Measurements from ENCODE around the gene FKBP6.

The FKBP6 gene

DNA sequence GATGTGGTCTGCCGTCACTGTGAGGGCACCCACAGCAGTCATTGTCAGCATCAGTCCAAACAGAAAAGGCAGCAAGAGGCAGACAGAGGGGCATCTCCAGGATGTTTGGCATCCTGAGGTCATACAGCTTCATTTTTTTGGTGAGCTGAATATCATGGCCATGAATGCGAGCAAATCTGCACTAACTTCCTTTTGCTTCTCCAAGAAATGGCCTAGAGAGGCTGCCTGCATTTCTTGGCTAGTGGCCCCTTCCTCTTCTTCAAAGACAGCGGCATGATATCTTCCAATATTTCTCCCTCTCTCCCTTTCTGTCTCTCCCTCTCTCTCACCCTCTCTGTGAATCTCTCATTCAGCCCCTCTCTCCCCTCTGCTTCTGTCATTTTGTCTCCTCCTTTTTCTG is 24.8 kb downstream of the FKBP6 start:
- no peaks in the 10 kb centered on the region for H3K27me3 ChIP-seq (ENCODE audit: insufficient read depth, insufficient read length)
- no peak for TF ChIP-seq YY1 (IDR thresholded peaks at IDR 0.05; ENCODE audit: insufficient read depth, insufficient read length)
- no peak for TF ChIP-seq SUZ12 (IDR thresholded peaks at IDR 0.05; ENCODE audit: extremely low read depth, insufficient read depth, insufficient read length)
- TF ChIP-seq ZNF274 (IDR thresholded peaks at IDR 0.05; ENCODE audit: low read depth, low read length) = no peak
- H3K4me3 ChIP-seq (ENCODE audit: insufficient read length, low read depth) = no peak overlapping the region
- H3K9me3 ChIP-seq (ENCODE audit: insufficient read depth, low read length) = no peaks in the 10 kb centered on the region
- H3K9ac ChIP-seq (ENCODE audit: insufficient read length, low read depth) = no peak overlapping the region
- H3K36me3 ChIP-seq (ENCODE audit: insufficient read depth, insufficient read length, low read length) = no peaks in the 10 kb centered on the region
- no peak for DNase-seq (ENCODE audit: low read depth, low spot score)
- H3K4me1 ChIP-seq (ENCODE audit: insufficient read depth, insufficient read length) = peaks cover 13% of the 10 kb centered on the region

DNA sequence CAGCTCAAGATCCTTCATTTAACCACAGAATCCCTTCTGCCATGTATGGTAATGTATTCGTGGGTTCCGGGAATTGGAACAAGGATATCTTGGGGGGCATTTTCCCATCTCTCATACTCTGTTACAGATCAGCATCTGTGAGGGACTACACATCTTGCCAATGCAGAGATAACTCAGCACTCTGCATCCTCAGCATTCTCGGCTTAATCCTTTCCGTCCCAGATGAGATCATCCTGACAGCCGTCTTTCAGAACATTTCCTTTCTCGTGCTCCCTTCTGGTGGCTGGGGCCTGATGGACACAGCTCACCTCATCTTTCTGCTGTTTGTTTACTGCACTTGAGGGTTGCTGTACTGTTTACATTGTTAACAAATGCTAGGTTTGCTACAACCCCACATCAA is 25.3 kb downstream of the FKBP6 start:
- DNase-seq (ENCODE audit: low read depth, low spot score) = peak; percentile 32
- H3K36me3 ChIP-seq (ENCODE audit: insufficient read depth, insufficient read length, low read length) = no peaks in the 10 kb centered on the region
- H3K4me1 ChIP-seq (ENCODE audit: insufficient read depth, insufficient read length) = peaks cover 15% of the 10 kb centered on the region
- no peaks in the 10 kb centered on the region for H3K27me3 ChIP-seq (ENCODE audit: insufficient read depth, insufficient read length)
- TF ChIP-seq YY1 (IDR thresholded peaks at IDR 0.05; ENCODE audit: insufficient read depth, insufficient read length) (no peak), SUZ12 (IDR thresholded peaks at IDR 0.05; ENCODE audit: extremely low read depth, insufficient read depth, insufficient read length) (no peak), ZNF274 (IDR thresholded peaks at IDR 0.05; ENCODE audit: low read depth, low read length) (no peak)
- no peak overlapping the region for H3K4me3 ChIP-seq (ENCODE audit: insufficient read length, low read depth)
- no peak overlapping the region for H3K9ac ChIP-seq (ENCODE audit: insufficient read length, low read depth)
- H3K9me3 ChIP-seq (ENCODE audit: insufficient read depth, low read length) = no peaks in the 10 kb centered on the region

DNA sequence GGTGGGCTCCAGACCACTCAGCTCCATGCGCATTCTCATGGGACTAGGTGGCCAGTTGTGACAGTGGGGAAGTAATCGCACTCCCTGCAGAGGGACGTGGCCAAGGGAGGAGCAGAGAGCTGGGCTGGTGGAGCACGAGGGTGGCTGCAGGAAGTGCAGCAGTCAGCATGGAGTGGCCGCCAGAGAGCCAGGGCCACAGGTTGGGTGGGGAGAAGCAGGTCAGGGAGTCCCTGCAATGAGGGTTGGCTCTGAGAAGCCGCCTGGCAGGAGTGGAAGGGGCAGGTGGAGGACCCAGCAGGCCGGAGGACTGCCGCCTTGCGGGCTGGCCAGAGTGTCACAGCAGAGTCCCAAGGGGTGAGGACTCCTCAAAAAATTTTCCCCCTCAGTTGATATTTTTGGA is 26.2 kb downstream of the FKBP6 start:
- no peaks in the 10 kb centered on the region for H3K27me3 ChIP-seq (ENCODE audit: insufficient read depth, insufficient read length)
- no peak for TF ChIP-seq YY1 (IDR thresholded peaks at IDR 0.05; ENCODE audit: insufficient read depth, insufficient read length)
- no peak for TF ChIP-seq ZNF274 (IDR thresholded peaks at IDR 0.05; ENCODE audit: low read depth, low read length)
- no peak for TF ChIP-seq SUZ12 (IDR thresholded peaks at IDR 0.05; ENCODE audit: extremely low read depth, insufficient read depth, insufficient read length)

DNA sequence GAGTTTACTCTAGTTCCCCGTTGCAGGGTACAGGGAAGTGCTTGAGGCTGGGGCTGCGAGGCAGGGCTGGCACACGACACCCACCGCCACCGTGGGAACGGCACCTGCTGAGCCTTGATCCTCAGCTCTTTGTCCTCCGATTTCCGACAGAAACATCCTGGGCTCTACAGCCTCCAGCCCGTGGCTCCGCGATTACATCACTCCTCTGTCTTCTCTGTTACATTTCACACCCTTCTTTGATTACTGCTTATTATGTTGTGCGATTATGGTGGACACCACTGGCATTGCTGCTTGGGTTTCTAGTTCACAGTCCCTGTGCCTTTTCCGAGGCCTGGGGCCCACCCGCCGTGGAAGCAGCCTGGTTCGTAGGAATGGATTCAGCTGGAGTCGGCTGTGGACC is 26.9 kb downstream of the FKBP6 start:
- Histone ChIP-seq H3K36me3 (ENCODE audit: insufficient read depth, insufficient read length, low read length) (no peaks in the 10 kb centered on the region), H3K27me3 (ENCODE audit: insufficient read depth, insufficient read length) (no peaks in the 10 kb centered on the region), H3K9ac (ENCODE audit: insufficient read length, low read depth) (no peak overlapping the region), H3K4me1 (ENCODE audit: insufficient read depth, insufficient read length) (peaks cover 16% of the 10 kb centered on the region), H3K4me3 (ENCODE audit: insufficient read length, low read depth) (no peak overlapping the region), H3K9me3 (ENCODE audit: insufficient read depth, low read length) (no peaks in the 10 kb centered on the region)
- no peak for DNase-seq (ENCODE audit: low read depth, low spot score)
- TF ChIP-seq SUZ12 (IDR thresholded peaks at IDR 0.05; ENCODE audit: extremely low read depth, insufficient read depth, insufficient read length) (no peak), ZNF274 (IDR thresholded peaks at IDR 0.05; ENCODE audit: low read depth, low read length) (no peak)

More for the DNA sequence above, 26.2 kb downstream of the FKBP6 start:
- Histone ChIP-seq H3K9me3 (ENCODE audit: insufficient read depth, low read length) (no peaks in the 10 kb centered on the region), H3K36me3 (ENCODE audit: insufficient read depth, insufficient read length, low read length) (no peaks in the 10 kb centered on the region), H3K4me3 (ENCODE audit: insufficient read length, low read depth) (no peak overlapping the region), H3K4me1 (ENCODE audit: insufficient read depth, insufficient read length) (peaks cover 15% of the 10 kb centered on the region), H3K9ac (ENCODE audit: insufficient read length, low read depth) (no peak overlapping the region)
- DNase-seq (ENCODE audit: low read depth, low spot score) = no peak

DNA sequence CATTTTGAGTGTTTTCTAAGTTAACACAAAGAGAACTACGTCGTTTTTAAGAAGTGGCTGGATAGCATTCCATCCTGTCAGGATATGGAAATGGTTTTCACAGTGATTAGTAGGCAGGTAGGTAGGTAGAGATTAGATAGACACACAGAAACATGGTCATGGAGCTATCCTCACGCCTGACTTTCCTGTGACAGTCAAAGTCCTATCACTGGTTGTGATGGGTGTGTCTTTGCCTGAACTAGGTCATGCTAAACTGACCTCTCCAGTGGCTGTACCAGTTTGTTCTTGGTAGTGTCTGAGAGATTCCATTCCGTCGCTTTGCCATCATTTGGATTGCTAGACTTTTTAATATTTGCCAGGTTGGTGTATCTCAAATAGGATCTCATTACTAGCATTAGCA is 28.2 kb downstream of the FKBP6 start:
- Histone ChIP-seq H3K9ac (ENCODE audit: insufficient read length, low read depth) (no peak overlapping the region), H3K36me3 (ENCODE audit: insufficient read depth, insufficient read length, low read length) (no peaks in the 10 kb centered on the region), H3K9me3 (ENCODE audit: insufficient read depth, low read length) (no peaks in the 10 kb centered on the region), H3K4me3 (ENCODE audit: insufficient read length, low read depth) (no peak overlapping the region), H3K4me1 (ENCODE audit: insufficient read depth, insufficient read length) (peaks cover 18% of the 10 kb centered on the region), H3K27me3 (ENCODE audit: insufficient read depth, insufficient read length) (no peaks in the 10 kb centered on the region)
- TF ChIP-seq ZNF274 (IDR thresholded peaks at IDR 0.05; ENCODE audit: low read depth, low read length) (no peak), YY1 (IDR thresholded peaks at IDR 0.05; ENCODE audit: insufficient read depth, insufficient read length) (no peak), SUZ12 (IDR thresholded peaks at IDR 0.05; ENCODE audit: extremely low read depth, insufficient read depth, insufficient read length) (no peak)
- DNase-seq (ENCODE audit: low read depth, low spot score) = no peak

DNA sequence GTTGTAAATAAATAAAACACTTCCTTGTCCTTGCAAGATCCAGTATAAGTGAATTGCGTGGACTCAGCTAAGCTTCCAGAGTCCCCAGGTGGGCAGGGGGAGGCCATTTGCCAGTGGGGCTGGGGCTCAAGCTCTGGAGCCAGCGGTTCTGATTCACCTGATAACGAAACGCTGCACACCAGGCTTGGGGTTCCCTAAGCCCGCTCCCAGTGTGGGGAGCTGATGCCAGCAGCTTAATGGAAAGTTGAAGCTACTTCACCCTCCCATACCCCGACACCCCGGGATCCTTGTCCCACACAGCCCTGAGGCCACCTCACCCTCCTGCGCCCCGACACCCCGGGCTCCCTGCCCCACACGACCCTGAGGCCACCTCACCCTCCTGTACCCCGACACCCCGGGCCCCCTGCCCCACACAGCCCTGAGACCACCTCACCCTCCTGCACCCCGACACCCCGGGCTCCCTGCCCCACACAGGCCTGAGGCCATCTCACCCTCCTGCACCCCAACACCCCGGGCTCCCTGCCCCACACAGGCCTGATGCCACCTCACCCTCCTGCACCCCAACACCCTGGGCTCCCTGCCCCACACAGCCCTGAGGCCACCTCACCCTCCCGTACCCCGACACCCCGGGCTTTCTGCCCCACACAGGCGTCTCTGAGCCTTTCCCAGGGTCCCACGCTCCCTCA is 30.8 kb downstream of the FKBP6 start:
- Histone ChIP-seq H3K9me3 (ENCODE audit: insufficient read depth, low read length) (no peaks in the 10 kb centered on the region), H3K36me3 (ENCODE audit: insufficient read depth, insufficient read length, low read length) (no peaks in the 10 kb centered on the region), H3K4me1 (ENCODE audit: insufficient read depth, insufficient read length) (peaks cover 20% of the 10 kb centered on the region), H3K9ac (ENCODE audit: insufficient read length, low read depth) (no peak overlapping the region), H3K4me3 (ENCODE audit: insufficient read length, low read depth) (no peak overlapping the region), H3K27me3 (ENCODE audit: insufficient read depth, insufficient read length) (no peaks in the 10 kb centered on the region)
- TF ChIP-seq SUZ12 (IDR thresholded peaks at IDR 0.05; ENCODE audit: extremely low read depth, insufficient read depth, insufficient read length) (no peak), YY1 (IDR thresholded peaks at IDR 0.05; ENCODE audit: insufficient read depth, insufficient read length) (no peak), ZNF274 (IDR thresholded peaks at IDR 0.05; ENCODE audit: low read depth, low read length) (no peak)
- DNase-seq (ENCODE audit: low read depth, low spot score) = no peak

DNA sequence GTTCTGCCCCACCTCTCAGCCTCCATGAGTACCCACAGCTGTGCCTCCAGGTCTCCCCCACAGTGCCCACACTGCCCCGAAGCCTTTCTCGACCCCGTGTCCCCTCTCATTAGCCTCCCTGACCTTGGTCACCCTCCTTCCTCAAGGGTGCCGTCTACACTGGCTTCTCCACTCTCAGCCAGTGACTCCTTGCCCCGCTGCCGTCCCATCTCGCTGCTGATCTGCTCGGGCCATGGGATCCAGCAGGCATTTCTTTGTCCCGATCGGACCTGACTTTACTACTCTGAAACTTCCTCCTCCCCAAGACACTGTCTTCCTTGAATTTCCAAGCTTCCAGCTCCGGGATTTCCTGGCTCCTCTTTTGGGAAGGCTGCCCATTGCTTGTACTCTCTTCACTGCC is 31.3 kb downstream of the FKBP6 start:
- Histone ChIP-seq H3K9ac (ENCODE audit: insufficient read length, low read depth) (no peak overlapping the region), H3K4me3 (ENCODE audit: insufficient read length, low read depth) (no peak overlapping the region), H3K4me1 (ENCODE audit: insufficient read depth, insufficient read length) (peaks cover 18% of the 10 kb centered on the region), H3K27me3 (ENCODE audit: insufficient read depth, insufficient read length) (no peaks in the 10 kb centered on the region), H3K9me3 (ENCODE audit: insufficient read depth, low read length) (no peaks in the 10 kb centered on the region), H3K36me3 (ENCODE audit: insufficient read depth, insufficient read length, low read length) (no peaks in the 10 kb centered on the region)
- no peak for TF ChIP-seq YY1 (IDR thresholded peaks at IDR 0.05; ENCODE audit: insufficient read depth, insufficient read length)
- DNase-seq (ENCODE audit: low read depth, low spot score) = no peak
